ENCODE measurements around the gene ADAMTS13.

ADAMTS13 gene

DNA sequence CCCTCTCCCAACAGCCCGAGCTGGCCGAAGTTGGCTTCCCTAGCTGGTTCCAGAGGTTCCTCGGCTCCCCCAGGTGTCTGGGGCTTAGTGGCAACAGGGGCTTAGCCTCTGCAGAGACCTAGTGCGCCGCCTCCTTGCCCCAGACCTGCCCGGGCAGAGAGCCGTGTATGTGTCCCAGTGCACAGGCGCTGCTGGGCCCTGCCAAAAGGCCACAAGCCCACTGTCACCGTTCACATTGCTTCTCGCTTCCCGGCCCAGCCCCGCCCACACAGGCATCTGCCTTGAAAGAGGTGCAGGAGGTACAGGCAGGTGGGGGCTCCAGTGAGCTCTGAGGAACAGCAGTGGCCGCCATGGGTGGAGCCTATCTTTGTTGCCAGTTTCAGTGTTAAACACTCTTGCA is 35.1 kb downstream of the ADAMTS13 start:
- DNase-seq: no peak

DNA sequence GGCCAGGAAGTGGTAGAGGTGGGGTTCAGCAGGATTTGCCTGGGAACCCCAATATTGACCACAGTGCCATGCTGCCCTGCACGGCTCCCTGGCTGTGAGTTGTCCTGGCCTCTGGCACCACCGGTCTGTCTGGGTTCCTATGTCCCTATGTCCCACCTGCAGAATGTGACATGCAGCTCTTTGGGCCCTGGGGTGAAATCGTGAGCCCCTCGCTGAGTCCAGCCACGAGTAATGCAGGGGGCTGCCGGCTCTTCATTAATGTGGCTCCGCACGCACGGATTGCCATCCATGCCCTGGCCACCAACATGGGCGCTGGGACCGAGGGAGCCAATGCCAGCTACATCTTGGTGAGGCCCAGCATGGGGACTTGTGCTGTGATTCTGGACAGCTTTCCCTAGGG is 35.6 kb downstream of the ADAMTS13 start:
- DNase-seq: no peak

DNA sequence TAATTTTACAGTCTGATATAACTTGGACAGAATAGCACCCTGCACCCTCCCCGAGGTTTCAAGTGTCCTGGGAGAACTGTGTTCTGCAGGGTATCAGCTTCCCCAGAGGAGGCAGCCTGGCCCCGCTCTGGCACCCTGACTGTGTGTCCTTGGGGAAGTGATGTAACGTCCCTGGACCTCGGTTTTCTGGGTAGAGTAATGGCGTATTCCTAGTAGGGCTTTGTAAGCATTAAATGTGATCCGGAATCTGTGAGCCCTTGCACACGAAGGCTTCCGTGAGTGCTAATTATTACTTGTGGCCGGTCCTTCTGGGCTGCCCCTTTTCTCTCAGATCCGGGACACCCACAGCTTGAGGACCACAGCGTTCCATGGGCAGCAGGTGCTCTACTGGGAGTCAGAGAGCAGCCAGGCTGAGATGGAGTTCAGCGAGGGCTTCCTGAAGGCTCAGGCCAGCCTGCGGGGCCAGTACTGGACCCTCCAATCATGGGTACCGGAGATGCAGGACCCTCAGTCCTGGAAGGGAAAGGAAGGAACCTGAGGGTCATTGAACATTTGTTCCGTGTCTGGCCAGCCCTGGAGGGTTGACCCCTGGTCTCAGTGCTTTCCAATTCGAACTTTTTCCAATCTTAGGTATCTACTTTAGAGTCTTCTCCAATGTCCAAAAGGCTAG is 36.6 kb downstream of the ADAMTS13 start:
- peak; percentile 53 for DNase-seq

DNA sequence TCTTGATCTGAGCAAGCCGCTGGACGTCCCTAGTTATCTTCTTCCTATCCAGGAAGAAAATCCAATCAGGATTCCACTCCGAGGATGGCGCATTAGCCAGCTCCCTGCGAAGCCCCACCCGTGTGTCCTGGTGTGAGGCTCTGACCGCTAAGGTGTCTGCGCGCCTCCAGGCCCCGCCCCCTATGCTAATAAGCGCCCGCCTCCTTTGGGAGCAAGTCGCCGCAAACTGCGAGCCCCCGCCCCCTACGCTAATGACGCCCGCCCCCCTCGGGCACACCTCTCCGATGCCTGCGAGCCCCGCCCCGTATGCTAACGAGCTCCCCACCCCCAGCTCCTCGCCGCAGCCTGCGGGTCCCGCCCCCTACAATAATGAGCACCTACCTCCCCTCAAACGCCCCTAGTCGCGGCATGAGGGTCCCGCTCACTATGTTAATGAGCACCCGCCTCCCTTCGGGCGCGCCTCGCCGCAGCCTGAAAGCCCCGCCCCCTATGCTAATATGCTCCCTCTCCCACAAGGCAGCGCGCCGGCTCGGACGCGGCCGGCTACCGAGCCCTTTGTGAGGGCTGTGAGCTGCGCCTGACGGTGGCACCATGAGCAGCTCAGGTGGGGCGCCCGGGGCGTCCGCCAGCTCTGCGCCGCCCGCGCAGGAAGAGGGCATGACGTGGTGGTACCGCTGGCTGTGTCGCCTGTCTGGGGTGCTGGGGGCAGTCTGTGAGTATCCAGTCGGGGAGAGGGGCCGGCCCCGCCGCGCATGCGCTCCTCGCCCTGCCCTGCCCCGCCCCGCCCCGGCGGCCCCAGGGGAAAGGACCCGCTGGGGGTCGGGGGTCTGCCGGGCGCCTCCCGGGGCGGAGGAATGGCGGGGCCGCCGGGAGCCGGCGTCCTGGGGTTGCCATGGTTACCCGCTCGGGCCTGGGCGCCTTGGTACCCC is 37.6 kb downstream of the ADAMTS13 start, which contains the start of gene CACFD1:
Gene CACFD1 (plus strand): TSS at position 503 of the 929 bp plus-strand sequence. CDS start 89 bp downstream, at position 592.
- peak; percentile 91 for DNase-seq

DNA sequence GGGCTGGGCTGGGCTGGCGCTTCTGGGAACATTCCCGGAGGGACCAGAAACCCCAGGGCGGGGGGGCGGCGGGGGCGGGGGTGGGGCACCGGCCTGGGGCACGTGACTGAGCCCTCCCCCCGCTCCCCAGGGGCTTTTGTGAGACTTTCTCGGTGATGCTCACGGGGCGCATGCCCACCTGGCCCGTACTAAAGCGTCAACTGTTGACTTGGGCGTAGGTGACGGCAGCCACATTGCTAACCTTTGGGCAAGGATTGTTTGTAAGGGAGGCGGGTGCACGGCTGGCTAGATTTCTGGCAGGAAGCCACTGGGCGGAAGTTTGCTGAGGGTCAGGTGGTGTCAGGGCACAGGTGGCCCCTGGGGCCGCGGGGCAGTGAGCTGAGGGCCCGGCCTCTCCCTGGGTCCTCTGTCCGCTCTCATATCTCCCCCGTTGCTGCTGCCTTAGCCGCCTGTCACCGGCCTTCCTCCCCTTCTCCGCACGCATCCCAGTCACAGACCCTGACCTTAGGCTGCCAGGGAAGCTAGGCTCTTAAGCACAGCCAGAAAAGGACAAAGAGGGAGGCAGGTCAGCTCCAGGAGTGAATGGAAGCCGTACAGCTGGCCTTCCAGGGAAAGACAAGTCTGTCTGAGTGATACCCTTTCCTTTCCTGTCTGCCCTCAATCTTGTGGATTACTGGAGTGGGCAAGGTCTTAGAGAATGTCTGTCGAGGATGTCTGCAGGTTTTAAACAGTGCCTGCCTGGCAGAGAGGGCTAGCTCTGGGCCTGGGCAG is 38.4 kb downstream of the ADAMTS13 start:
- DNase-seq: no peak

DNA sequence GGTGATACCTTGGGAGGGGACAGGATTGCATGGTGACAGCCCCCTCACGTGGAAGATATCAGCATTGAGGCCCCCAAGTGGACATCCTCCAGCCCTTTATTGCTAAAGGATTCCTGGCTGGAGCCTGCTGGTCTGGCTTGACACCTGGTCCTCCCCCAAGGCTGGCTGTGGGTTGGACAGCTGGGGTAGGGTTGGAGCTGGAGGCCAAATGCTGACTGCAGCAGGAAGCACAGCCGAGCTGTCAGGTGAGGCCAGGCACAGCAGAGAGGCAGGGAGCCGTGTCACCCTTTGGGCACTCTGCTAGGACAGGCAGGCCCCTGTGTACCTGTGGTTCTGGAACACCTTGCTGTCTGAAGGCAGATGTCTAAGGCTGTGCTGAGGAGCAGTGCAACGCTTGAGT is 39.8 kb downstream of the ADAMTS13 start:
- no peak for DNase-seq

DNA sequence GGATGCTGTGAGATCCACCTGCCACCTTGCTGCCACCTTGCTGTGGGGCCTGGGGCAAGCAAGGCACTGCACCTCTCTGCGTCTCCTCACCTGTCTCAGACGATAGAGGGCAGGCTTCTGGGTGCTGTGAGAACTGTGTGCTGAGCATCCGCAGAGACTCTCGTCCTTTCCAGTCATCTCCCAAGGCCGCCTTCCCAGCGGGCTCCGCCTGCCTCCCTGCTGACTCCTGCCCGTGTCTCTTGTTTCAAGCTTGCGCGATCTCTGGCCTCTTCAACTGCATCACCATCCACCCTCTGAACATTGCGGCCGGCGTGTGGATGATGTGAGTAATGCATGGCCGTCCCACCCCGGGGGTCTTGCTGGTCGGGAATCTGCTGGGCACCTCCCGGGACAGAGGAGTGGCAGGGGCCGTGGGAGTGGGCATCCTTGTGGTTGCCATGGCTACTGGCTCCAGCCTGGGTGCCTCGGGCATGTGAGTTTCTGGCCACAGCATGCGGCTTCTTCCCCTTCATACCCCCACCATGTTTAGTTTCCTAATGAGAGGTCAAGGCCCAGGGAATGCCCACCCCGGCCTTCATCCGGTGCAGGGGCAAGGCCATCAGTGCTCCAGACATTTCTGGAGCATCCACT is 41.2 kb downstream of the ADAMTS13 start:
- no peak for DNase-seq

DNA sequence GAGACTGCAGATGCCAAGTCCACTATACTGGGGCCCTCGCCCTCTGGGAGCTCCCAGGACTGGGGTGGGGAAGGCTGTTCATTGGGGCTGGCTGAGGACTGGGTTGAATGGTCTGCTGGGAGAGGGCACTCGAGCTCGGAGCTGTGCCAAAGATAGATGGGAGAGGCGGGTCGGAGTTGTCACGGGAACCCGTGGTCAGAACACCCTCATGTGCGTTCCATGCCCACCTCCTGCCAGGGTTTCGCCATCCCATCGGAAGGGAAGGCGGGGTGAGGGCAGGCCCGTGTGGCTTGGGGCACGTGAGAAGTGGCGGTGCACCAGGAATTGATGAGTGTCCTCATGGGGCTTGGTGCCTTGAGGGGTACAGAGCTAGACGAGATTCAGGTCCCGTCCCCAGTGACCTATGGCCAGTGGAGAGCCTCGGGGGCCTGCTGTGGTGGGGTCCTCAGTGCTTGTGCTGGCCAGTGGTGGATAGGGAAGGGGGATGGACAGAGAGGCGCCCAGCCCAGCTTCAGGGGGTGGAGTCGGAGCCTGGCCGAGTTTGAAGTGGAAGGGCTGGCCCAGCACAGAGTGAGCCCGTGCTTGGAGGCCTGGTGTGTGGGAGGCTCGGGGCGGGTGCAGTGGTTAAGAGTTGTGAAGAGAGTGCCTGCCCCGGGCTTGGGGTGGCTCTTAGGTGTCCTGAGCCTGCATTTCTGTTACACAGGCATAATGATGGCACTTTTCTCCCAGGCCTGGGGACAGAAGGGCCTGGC is 41.9 kb downstream of the ADAMTS13 start:
- DNase-seq: no peak

DNA sequence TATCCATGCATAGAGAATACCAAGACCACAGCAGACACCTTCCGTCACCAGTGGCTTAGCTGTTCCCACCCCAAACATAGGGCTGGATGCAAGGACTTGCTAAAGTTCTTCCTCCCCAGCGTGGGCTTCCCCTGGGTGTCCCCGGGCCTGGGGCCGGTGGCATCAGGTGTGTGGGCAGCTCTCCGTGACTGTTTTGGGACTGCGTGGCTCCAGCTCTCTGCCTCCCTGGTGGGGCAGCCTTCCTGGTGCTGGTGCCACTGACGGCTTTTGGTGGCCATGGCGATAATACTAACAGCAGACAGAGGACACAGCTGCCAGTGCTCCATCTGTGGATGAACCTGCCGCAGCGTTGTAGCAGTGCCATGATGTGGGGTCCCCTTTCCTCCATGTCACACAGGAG is 42.5 kb downstream of the ADAMTS13 start:
- no peak for DNase-seq

DNA sequence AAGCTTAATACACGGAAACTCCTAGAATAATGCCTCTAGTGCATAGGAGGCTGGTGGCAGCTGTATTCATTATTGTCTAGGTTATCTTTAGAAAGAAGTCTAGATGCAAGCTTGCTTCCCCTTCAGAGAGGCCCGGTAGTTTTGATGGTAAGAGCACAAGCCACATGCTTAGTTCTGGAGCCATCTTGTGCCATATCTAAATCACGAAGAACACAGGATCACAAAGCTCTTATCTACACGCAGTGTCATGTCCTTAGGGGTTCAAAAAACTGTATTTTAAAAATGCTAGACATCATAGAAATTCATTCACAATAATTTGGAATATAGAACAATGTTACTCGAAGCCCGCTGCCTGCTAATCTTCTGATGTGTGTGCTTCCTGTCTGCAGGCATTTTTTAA is 43.8 kb downstream of the ADAMTS13 start:
- no peak for DNase-seq

DNA sequence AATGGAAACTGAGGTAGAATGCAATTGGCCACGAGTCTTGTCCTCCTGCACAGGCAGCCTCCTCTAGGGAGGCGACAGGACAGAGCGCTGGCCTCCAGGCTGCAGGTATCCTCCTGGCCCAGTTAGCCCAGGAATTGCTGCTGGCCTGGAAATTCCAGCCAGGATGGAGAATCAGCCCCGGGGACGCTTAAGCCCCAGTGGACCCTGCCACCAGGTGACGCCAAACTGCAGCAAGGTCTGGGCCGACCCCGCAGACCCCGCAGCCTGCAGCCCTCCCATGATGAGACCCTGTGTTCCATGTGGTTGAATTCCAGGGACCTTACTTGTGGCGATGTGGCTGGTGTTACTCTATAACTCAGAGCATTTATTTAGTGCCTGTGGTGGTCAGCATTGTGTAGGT is 44.9 kb downstream of the ADAMTS13 start:
- DNase-seq: no peak

DNA sequence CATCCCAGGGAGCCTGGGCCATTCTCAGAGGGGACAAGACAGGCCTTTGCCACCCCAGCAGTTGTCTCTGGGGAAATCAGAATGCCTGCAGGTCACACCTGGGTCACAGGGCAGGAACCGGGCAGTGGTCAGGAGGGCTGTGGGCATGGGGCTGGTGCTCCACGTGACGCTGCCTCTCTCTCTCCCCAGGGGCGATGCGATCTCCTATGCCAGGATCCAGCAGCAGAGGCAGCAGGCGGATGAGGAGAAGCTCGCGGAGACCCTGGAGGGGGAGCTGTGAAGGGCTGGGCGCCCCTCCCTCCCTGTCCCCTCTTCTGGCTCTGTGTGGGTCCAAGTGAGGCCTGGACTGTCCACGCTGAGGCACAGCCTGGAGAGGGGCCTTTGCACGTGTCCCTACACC is 46.2 kb downstream of the ADAMTS13 start:
- no peak for DNase-seq

DNA sequence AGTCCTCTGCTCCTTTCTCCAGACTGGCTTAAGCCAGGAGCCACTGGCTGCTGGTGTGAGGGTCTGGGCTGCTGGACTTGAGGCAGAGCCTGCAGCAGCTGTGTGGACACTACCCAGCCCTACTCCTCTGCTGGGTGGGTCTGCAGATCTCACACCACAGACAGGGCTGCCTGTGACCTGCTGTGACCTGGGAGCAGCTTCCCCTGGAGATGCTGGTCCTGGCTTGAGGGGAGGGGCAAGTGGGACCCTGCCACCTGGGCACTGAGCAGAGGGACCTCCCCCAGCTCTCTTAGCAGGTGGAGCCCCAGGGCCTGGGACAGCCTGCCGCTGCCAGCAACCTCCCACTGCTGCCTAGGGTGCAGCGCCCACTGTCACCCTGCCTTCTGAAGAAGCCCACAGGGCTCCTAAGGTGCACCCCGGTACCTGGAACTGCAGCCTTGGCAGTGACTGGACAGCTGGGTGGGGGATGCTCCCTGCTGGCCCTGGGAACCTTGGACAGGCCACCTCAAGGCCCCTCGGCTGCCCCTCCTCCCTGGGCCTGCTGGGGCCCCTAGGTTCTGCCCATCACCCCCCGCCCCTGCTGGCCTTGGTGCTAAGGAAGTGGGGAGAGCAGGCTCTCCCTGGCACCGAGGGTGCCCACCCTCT is 46.7 kb downstream of the ADAMTS13 start:
- DNase-seq: no peak

DNA sequence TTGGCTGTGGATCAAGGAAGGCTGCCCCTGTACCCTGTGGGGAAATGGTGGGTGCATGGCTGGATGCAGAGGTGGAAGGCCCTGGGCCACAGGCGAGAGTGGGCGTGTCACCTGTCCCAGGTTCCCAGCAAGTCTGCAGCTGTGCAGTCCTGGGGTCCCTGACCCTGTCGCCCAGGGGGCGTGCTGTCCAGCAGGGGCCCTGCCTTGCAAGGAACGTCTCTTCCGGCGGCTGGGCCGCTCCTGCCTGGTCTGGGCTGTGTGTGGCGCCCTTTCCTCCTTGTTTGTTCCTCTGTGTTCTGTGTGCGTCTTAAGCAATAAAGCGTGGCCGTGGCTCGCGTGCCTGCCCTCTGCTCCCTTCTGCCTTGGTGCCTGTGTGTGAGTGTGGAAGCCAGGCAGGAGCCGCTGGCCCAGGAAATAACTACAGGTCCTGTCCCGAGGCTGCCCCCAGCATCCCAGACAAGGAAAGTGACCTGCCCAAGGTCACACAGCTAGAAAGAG is 48.3 kb downstream of the ADAMTS13 start:
- DNase-seq: no peak

DNA sequence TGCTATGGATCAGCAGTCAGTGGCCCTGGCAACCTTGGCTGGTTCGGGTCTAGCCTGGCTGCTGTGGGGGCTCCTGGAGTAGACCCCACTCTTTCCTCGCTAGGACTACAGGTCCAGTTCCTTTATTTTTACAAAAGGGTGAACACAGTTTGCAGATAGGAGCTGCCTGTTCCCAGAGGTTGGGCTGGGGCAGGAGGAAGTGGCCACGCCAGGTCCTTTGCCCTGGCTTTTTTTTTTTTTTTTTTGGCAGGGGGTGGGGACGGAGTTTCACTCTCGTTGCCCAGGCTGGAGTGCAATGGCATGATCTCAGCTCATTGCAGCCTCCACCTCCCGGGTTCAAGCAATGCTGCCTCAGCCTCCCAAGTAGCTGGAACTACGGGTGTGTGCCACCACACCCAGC is 48.8 kb downstream of the ADAMTS13 start:
- no peak for DNase-seq

DNA sequence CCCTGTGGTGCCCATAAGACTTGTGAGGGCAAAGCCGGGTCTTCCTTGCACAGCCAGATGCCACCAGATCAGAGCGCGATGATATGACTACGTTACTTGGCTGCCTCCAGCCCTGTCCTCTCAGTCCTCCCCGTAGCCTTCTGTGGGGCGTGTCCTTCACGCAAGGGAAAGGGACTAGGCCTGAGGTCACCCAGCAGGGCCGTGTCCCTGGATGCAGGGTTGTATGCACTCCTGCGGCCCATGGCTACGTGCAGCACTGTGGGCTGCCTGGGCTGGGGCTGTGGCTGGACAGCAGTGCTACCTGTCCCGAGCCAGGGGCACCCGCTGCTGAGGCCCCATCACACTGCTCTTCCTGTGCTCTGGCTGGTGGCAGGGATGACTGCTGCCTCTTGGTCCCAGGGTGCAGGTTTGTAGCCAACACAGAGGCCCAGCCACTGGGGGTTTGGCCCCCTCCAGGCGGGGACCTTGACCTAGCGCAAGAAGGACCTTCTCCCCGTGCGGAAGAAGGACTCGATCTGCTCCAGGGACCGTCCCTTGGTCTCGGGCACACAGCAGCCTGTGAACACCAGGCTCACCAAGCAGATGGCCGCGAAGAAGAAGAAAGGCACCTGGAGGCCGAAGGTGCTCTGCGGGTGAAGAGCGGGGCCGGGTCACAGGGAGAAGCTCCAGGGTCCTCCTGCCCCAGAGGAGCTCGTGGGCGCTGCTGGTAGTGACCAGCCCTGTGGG is 49.5 kb downstream of the ADAMTS13 start:
- no peak for DNase-seq

DNA sequence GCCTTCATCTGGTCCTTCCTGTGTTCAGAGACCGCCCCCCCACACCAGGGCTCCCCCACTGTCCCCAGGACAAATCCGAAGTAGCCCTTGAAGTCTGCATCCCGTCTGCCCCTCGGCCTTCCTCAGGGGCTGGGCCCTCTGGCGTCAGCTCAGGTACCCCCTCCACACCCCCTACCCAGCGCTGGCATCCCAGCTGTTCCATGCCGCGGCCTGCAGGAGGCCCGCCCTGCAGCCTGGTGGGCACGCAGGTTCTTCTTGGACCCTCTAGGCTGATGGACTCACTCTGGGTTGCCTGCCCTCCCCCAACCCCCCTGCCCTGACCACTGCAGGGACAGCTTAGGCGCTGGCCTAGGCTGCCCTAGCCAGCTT is 50.1 kb downstream of the ADAMTS13 start:
- no peak for DNase-seq

DNA sequence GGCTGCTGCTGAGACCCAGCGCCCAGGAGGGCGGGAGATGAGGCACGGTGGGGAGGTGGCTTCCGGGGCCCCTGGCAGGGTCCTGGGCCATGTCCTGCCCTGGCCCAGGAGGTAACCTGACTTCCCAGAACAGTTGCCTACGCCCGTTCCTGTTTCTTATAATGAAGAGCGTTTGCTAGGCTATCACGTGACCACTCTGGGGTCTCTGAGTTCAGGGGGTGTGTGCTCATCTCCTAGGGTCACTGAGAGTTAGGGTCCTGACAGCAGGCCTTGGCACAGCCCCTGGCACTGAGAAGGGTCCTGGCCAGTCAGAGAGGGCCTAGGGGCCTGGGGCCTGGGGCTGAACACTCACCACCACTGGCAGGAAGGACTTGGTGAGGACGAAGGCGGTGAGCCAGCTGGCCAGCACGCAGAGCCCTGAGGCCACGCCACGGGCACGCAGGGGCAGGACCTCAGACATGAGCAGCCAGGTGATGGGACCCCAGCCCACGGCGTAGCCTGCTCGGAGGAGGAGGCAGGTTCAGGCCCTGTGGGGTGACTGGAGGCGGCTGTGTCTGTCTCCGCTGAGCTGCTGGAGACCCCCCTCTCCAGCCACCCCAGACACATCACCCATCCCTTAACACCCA is 50.7 kb downstream of the ADAMTS13 start:
- DNase-seq: no peak

DNA sequence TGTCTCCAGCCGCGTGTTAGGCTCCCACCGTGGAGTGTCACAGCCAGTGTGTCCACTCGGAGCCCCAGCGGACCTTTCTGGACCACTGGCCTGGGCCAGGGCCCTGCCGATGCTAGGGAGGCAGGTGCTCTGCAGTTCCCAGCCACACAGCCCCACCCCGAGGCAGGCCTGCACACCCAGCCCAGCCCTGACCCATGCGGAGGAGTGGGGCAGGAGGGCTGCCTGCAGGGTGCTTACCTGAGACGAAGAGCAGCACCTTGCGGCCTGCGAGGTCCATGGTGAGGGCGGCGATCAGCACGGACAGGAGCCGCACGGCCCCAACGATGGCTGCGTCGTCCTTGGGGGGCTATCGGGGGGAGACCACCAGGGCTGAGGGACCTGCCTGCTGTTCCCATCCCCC is 51.6 kb downstream of the ADAMTS13 start:
- no peak for DNase-seq

DNA sequence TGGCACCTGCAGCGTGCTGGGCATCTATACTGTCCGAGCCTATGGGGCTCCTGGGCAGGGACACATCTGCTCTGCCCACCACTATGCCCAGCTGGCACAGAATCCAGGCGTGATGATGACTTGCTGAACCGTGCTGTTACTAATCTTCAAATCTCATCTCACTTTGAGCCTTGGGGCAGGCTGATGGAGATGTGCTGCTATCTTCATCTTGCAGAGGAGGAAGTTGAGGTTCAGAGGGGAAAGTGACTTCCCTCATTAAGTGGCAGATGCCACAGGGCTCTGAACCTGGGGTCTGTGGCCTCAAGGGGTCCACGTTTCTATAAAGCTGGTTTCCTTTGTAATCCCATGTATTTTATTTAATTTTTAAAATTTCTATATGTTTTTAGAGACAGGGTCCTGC is 52.0 kb downstream of the ADAMTS13 start:
- DNase-seq: no peak
